Measurements from ENCODE around the gene RAVER2.

Gene RAVER2

DNA sequence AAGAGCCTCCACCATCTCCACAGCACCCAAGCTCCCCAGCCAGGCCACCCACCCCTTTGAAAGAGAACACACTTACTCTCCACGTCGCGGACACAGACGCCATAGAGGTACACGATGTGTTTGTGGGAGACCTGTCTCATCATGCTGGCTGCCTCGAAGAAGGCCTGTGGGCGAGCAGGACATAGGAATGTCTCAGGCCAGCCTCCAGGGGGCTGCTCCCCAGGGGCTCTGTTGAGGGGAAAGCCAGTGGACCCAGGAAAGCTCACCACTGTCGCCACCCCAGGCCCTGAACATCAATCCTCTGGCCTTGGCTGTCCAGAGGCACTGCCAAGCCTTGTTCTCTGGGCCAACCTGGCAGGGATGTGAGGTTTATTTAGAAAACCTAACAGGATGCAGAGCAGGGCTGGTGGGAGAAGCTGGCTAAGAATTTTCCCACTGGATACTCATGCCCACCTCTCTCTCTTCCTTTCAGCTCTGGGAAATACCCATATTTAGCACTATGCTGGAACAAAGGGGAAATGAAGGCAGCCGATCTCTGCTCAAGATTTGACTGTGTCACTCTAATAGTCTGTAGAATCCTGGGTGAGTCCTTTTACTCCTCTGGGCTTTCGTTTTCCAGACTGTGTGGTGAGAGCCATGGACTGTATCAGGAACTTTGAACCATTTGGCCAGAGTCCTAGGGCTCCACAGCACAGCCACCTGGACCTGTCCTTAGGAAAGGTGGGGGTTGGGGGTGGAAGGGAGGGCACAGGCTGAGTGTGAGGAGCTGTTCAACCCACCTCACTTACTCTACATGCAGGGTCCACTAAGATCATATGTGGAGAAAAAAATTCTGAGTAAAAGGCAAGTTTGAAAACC is 101.9 kb downstream of the RAVER2 start:
- no peak for DNase-seq (ENCODE audit: low read depth in 2 of 2)

DNA sequence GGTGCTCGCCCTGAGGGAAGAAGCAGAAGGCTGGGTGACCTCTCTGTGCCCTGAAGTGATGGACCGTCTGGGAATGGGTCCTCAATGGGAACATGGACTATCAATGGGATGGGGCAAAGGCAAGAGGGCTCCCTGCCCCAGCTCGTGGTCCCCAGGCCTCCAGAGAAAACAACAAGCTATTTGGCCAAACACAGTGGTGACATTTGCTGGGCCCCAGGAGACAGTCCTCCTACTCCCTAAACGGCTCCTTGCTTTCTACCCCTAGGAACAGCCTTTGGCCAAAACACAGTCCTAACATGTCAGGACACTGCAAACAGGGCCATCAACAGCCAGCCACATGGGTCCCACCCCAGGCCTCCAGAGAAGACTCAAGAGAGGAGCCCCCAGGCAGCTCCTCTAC is 102.8 kb downstream of the RAVER2 start:
- no peak for DNase-seq (ENCODE audit: low read depth in 2 of 2)

DNA sequence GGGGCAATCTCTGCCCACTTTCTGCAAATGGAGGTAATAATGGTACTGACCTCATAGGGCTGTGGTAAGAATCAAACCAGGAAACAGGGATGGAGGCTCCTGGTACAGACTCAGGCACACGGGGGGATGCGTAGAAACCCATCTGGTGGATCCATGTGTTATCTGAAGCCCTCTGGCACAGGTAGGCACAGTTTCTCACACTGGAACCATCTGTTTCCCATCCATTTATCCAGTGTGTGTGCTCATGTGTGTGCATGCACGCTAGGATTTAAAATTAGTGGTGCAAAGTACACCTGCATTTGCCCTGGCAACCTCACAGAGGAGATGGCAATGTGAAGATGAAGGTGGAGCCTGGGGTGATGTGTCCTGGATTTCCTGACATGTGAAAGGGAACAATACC is 103.3 kb downstream of the RAVER2 start:
- DNase-seq (ENCODE audit: low read depth in 2 of 2) = no peak

DNA sequence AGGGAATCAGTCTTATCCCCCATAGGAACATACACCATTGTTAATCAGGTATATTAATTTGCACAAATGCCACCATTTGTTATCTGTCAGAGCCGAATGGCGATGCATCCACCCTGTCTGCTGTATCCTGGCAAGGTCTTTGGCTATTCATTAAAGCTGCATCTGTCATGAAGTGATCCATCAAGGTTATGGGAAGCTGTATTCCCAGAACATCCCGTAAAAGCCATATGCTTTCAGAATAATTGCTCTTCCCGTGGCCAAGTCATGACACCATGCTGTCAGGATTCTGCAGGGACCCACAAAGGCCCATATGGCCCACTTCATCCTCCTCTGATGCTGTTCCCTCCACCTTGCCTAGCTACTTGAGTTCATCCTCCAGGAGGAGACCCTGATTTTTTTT is 103.9 kb downstream of the RAVER2 start:
- DNase-seq (ENCODE audit: low read depth in 2 of 2) = no peak

DNA sequence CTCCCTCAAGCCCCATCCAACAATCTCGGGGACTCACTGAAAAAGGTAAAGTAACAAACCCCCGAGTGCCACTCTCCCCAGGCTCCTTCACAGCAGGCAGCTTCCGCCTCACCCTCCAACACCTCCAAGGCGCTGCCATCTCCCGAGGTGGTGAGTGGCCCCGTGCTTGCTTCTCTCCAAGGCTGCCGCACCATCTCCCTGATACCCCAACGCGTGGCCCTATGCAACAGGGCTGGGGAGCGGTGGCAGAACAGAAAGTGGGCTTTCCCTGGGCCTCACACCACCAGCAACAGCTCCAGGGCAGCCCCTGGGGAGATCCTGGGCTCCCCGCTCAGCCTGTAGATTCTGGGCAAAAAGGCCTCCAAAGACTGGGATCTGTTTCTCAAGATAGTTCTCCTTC is 105.1 kb downstream of the RAVER2 start:
- no peak for DNase-seq (ENCODE audit: low read depth in 2 of 2)

DNA sequence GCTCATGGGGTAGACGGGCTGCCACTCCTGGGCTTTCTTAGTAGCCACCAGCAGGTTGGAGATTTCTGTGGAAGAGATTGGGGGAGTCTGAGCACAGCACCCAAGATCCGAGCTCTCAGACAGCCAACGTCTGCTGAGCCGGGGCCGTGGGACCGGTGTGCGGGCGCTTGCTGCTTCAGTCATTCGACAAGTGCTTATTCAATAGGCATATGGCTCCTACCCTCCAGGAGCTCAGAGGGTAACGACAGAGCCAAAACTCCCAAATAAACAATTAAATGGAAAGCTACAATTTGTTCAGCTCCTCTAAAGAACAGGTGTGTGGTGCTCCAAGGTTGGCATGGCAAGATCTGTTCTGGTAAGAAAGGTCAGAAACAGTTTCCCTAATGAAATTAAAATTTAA is 106.0 kb downstream of the RAVER2 start:
- no peak for DNase-seq (ENCODE audit: low read depth in 2 of 2)

DNA sequence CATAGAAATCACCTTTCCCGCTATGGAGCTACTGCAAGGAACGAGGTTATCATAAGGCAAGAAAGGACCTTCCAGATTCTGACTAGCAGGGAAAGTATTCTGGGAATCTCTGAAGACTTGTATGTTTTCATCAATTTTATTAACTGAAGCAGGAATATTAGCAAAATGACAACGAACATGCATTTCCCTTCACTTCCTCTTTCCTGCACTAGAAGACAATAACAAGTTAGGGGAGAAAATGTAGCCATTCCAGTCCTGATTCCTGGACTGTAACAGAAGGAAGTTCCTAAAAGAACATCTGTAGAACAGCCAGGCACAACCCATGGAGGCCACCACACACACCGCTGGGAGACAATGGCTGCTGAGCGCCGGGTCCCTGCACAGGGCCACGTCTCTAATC is 106.8 kb downstream of the RAVER2 start:
- DNase-seq (ENCODE audit: low read depth in 2 of 2) = no peak

DNA sequence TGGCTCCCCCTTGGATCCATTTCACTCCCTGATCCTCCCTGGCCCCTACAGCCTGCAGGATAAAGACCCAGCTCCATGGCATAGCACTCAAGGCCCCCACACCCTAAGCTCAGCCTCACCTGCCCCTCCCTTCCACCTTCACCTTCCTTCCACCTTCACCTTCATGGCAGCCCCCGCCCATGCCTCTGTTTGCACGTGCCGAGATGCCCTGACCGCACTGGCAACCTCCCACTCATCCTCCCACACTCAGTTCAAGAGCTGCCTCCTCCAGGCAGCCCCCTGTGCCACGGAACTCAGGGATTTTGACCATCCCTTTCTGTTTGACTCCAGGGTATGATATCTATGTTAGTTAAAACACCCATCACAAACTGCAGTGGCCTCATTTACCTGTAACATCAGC is 109.8 kb downstream of the RAVER2 start:
- no peak for DNase-seq (ENCODE audit: low read depth in 2 of 2)

DNA sequence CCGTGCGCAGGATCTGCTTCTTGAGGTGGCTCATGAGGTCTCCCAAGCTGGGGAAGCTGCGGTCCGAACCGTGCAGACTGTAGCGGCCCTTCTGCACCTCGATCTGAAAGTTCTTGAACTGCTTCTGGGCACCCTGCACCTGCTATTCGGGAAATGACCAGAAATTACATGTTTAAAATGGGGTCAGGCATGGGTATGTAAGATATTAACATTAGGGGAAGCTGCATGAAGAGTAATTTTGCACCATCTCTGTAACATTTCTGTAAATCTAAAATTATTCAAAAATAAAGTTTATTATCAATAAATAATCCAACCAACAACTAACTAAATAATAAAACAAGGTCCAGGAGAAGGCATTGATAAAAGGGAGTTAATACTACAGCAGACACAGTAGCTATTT is 110.7 kb downstream of the RAVER2 start:
- no peak for DNase-seq (ENCODE audit: low read depth in 2 of 2)

DNA sequence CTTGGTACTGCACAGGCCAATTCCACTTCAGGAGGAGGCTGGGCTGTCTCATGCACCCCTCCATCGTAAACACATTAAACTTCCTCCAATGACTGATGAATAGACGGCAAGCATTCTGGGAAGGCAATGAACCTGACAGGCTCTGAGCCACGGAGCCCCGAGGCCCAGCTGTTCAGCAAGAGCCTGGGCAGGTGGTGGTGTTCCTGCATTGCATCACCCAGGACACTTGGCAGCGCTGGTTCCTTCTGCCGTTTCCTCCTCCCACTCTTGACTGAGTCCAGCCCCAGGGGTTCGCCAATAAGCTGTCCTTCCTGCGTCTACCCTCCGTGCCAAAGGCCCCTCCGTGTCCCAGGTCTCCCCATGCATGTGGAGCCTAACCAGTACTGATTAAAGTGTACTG is 111.7 kb downstream of the RAVER2 start:
- no peak for DNase-seq (ENCODE audit: low read depth in 2 of 2)

DNA sequence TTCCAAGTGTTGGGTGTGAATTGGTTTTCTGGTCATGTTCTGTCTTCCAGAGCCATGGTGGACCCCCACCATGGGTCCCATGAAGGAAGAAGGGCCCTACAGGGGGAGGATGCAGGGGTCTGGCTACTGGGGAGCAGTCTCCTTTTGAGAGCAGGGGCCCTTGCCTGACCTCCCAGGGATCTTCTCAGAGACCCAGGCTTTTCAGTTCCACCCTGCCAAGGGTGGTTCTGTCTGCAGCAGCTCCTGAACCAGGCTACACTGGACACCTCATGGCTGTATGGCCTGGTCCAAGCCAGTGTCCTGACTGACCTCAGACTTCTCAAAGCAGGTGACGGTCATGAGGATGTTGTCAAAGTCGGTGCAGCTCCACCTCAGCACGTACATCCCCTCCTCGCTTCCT is 112.5 kb downstream of the RAVER2 start:
- DNase-seq (ENCODE audit: low read depth in 2 of 2) = no peak

DNA sequence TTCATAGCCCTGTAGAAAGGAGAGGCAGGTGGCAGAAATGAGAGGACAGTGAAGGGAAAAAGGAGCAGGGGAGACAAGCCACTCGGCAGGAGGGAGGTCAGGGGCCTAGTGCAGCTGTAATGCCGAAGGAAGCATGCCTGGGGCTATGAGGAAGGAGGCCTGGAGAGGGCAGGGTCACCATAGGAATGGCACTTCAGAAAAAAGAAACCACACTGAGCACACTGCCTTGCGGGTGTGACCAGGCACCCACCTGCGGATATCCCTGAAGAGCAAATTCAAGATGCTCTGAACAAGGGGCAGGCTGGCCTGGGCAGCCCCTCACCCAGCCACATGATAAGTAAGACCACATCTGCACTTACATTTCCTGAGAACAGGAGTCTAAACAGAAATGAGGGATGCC is 116.7 kb downstream of the RAVER2 start:
- DNase-seq (ENCODE audit: low read depth in 2 of 2) = no peak

DNA sequence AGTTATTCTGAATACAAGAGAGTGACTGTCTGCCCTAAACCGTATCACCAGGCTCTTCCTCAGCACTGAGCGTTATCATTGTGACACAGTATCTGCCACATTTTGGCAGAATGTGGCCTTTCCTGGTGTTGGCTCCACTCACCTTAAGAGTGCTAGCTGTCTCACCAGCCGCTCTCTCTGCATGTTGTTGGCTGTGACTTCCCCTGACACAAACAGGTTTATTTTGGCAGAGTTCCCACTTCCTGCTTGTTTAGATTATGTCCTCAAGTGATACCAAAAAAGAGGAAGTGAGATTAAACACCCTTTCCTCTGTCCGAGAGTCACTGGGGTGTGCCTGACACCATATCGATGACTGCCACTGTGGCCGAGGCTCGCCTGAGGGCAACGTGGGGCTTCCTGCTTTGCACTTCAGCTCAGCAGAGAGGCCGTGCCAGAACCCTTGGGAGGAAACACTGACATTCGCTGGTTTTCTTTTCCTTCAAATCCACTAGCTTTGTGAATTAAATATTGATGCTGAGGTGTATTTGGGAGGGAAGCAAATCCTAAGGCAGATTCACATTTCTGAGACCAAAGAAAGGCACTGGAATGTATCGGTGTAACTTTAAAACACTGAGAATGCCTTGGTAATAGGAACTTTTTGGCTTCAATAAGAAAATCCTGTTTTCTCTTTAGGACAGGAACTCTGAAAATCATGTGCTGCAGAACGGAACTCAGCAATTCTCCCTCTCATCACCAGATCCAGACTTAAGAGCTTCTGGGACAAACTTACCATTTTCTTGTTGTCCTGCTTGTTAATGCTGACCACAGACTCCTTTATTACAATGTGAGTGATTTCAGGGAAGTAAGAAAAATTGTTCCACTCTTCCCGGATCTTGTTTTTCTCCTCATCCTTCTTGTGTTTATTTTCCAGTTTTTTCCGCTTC is 119.4 kb downstream of the RAVER2 start:
- peak; percentile 16 to 24 for DNase-seq (ENCODE audit: low read depth in 2 of 2)

DNA sequence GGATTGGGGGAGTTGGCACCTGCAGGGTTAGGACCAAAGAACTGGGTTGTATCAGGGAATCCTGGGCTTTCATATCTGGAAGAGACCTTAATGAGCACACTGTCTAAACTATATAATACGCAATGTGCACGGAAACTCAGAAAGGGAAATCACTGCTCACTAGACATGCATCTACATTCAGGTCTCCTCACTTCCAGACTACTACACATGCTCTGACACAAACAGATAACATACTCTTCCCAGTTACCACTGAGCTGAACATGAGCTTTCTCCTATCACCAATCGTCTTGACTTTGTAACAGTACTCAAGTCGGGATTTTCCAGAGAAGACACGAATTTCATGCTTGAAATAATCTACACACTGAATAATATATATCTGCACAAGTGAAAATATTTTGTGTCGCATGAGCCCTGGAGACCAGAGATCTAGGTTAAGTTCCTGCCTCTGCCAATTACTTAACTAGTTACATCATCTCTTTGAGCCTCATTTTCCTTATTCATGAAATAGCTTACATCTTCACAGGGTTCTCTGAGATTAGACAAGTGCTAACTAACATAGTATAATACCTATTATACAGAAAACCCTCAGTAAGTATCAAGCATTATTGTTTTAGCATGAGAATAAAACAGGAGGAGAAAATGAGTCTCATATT is 120.4 kb downstream of the RAVER2 start:
- DNase-seq (ENCODE audit: low read depth in 2 of 2) = no peak

DNA sequence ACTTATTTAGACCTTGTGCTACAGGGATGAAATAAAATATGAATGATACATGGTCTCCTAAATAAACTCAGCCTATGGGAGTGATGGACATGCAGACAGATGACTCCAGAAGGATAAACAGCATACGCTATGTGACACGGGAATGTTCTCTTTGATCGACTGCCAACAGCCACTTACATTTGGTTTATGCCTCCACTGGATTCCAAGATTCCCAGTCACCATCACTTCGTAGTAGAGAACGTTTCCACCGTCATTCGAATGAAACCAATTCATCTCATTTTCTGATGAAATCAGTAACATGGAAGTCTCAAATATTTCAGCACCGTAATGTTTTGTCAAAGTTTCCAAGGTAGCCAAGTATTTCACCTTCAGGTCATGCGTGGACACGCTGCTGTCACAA is 121.8 kb downstream of the RAVER2 start:
- DNase-seq (ENCODE audit: low read depth in 2 of 2) = no peak

DNA sequence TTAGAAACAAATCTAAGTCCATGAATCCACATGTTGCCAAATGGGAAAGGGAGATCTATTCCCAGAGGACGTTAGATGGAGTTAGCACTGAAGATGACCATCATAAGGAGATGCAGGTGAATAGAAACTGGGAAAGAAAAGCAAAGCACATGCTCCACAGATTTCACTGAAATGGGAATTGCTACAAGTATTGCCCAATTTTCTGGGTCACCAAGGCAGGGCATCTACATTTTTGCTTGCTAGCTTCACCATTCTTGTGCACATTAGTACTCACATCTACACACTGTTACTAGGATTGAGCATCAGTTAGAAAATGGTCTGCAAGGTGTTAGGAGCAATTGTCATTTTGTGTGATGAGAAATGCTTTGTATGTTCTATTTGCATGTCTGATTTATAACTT is 122.4 kb downstream of the RAVER2 start:
- DNase-seq (ENCODE audit: low read depth in 2 of 2) = no peak

DNA sequence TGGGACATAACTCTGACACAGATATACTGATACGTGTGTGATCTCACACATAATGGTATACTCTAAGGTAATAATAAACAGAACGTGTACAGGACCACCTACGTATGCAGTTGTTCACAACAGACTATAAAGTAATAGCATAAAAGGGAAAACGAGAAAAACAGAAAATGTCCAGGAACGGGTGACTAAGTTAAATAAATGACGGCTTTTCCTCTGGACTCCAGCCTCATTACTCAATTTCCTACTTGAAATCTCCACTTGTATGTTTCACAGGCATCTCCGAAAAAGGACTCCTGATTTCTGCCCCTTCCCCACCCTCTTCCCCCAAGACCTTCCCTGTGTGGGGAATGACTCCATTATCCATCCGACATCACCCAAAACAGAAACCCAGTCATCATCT is 126.4 kb downstream of the RAVER2 start:
- no peak for DNase-seq (ENCODE audit: low read depth in 2 of 2)

DNA sequence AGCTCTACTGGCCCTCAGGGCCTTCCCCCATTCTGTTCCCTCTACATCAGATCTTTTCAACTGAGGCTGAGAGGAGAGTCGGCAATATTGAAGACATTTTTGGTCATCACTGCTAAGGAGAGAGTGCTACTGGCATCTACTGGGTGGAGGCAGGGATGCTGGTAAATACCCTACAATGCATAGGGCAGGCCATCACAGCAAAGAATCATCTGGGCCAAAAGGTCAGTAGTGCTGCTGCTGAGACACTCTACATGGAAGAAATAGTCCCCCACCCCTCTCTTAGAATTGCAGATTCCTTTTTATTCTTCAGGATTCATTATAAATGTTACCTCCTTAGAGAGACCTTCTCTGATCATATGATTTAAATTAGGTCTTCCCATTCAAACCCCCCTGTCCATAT is 127.2 kb downstream of the RAVER2 start:
- no peak for DNase-seq (ENCODE audit: low read depth in 2 of 2)

DNA sequence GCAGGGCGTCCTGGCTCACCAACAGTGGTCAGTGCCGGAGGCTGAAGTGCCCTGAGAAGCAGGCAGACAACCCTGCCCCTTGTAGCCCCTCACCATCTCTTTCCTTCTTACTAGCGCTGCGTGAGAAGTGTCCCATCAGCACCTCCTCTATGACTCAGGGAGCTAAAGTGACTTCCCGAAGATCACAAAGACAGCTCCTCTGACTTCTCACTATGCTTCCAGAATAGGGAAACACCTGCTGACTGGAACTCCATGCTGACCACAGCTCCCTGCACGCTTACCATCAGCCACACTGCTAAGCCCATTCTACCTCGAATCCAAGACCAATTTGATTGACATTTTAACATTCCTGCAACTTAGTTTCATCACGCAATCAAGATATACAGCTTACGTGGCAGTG is 128.7 kb downstream of the RAVER2 start:
- DNase-seq (ENCODE audit: low read depth in 2 of 2) = no peak

DNA sequence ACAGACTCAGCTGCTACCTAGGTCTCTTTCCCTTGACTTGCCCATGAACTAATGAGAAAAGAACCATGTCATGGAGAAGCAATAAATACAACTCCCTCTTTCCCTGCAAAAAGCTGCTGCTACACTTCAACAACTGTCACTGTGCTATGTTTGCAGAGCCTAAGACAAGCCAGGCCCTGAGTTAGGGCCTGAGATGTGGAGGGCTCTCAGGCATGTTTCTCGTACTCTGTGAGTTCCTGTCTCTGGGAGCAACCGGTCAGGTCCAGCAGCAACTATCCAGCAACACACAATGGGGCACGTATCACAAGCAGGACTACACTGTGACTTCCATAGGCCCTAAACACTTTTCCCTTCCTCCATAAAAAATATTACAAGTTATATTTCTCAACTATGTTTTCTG is 129.8 kb downstream of the RAVER2 start:
- no peak for DNase-seq (ENCODE audit: low read depth in 2 of 2)

DNA sequence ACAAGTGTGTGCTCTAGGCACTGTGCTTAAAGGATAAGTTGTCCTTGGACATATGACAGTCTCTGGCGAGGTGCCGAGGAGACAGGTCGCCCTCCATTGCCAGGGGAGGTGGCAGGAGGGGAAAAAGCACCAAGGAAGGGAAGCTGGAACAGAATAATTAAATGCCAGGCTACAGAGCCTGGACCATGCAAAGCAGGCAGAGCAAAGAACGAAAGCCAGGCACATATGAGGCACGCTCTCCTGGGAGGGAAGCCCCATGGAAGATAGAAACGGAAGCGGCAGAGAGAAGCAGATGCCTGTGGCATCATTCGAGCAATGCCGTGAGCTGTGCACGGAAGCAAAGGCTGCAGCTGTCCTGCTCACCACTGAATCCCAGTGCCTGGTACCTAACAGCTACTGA is 130.2 kb downstream of the RAVER2 start:
- no peak for DNase-seq (ENCODE audit: low read depth in 2 of 2)

DNA sequence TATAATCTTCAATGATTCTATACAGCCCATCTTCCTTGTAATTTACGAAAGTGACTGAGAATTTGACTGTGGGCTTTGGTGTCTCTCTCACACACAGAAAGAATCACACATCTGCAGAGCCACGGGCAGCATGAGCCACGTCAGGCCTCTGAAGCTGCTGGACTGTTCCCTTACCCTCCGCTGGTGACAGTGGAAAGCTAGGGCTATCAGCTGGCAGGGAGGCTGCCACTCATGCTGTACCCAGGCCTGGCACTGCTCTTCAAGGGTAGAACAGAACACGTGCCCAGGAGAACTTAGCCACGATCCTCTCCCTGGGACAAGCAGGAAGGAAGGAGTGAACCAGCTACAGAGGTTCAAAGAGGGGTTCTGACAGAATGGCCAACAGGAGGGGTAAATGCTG is 130.7 kb downstream of the RAVER2 start:
- DNase-seq (ENCODE audit: low read depth in 2 of 2) = no peak

DNA sequence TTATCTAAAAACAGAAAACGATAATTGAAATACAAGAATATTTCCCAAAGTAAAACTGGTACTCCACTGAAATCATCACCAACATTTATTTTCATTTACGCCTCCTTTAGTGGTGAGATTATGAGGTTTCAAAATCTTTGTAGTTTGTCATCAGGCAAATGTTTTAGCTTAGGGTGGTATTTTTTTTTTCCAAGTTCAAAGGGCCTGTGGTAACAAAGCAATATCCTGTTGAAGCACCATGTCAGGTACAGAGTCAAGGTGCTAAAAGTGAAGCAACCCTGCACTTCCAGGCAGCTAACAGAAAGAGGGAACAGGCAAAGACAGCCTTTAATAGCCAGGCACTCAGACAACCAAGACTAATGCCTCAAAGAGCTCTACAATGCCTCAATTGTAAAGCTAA is 132.3 kb downstream of the RAVER2 start:
- DNase-seq (ENCODE audit: low read depth in 2 of 2) = no peak
